GM12892 (cell line): ENCODE results near the gene TRIP4.
"Not testable (repeated sequence)": the region's sequence is repeated elsewhere in the genome, so short reads cannot be mapped to it uniquely, and the experiment has no call there.

Experiments
- DNase-seq: peaks from one replicate; pipeline ENCODE4 v3.0.0; 2011; ENCODE audit not compliant: insufficient read length
- FAIRE-seq: peaks from 2 replicates; lab custom pipeline; 2011; peaks lifted over from hg19 to GRCh38; lab: Jason Lieb, UNC
- POLR2A ChIP-seq: IDR thresholded peaks from 2 replicates; pipeline ENCODE4 v1.6.1; 2011; ENCODE audit warnings: low read depth, low read length, control low read depth
- POLR2AphosphoS5 ChIP-seq: IDR thresholded peaks from 2 replicates; pipeline ENCODE4 v1.6.1; 2011; ENCODE audit warnings: low read depth, low read length, control low read depth
- TAF1 ChIP-seq: IDR thresholded peaks from 2 replicates; pipeline ENCODE4 v1.6.1; 2011; ENCODE audit warnings: low read depth, mild to moderate bottlenecking, control low read depth, low read length, borderline replicate concordance

Gene TRIP4

DNA sequence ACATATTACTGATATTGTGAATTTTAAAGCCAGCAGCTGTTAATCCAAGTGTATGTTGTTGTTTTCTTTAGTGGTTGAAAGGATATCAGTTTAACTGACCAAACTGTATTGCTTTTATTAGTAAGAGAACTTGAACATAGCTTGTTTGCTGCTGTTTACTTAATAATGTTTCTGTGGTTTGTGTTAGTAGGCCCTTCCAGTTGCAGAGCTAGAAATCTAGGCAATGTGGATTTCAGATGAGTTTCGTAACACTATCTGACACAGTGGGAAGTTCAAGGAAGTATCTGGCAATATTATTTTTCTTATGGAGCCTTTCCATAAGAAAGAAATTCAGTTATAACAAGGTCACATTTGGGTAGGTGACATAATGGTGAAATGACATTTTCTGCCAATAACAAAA is 91.2 kb downstream of the TRIP4 start:
- FAIRE-seq (no peak), DNase-seq (no peak)
- TF ChIP-seq POLR2AphosphoS5 (no peak), TAF1 (no peak), POLR2A (no peak)

DNA sequence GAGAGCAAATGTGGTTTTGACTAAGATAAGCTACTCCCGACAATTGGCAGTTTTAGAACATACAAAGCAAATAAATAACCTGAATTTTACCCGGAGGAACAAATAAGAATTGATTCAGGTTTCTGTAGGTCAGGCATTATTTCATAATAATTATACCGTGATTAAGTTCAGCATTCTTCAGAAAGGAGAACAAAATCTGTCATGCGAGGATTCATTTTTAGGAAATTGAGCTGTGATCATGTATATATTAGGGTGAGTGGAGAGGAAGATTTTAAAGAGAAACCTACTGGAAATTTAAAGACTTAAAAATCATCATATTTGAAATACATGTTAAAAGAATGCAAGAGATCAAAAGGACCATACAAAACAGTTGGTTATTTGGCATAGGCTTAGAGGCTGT is 93.3 kb downstream of the TRIP4 start:
- FAIRE-seq (no peak), DNase-seq (no peak)
- TF ChIP-seq POLR2A = no peak
- no peak for TF ChIP-seq POLR2AphosphoS5
- TF ChIP-seq TAF1 = no peak

- TF ChIP-seq POLR2AphosphoS5 (no peak), TAF1 (no peak), POLR2A (no peak)
- no peak for FAIRE-seq
- DNase-seq = no peak
Observed at GRCh38 chr15:64483749-64484148, 96.1 kb downstream of the TRIP4 start.

- FAIRE-seq (no peak), DNase-seq (no peak)
- TF ChIP-seq POLR2A = no peak
- TF ChIP-seq POLR2AphosphoS5 = no peak
- no peak for TF ChIP-seq TAF1
Observed at GRCh38 chr15:64485796-64486195, 98.2 kb downstream of the TRIP4 start.

- FAIRE-seq = no peak
- no peak for TF ChIP-seq TAF1
- no peak for TF ChIP-seq POLR2AphosphoS5
- TF ChIP-seq POLR2A = no peak
- DNase-seq = no peak
Observed at GRCh38 chr15:64490598-64491259, 103.1 kb downstream of the TRIP4 start.

DNA sequence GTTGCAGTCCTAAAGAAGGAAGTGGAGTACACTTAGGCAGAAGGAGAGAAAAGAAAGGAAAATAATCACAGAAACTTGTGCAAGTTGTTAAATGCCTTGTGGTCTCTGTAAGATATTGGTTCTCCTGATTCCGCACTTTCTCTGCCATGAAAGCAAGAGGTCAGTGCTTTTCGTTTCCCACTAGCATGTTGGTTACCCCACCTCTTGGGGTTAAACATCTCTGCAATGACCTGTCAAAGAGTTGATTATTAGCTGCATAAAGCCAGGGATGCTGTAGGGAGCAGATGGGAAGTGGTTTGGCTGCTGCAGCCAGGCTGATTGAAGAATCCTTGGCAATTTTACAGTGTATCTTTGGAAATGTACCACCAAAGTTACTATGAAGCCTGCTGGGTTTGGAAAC is 106.0 kb downstream of the TRIP4 start:
- no peak for DNase-seq
- no peak for FAIRE-seq
- no peak for TF ChIP-seq POLR2A
- TF ChIP-seq TAF1 = no peak
- no peak for TF ChIP-seq POLR2AphosphoS5

GRCh38 chr15:64495968-64496367 is 108.3 kb downstream of the TRIP4 start:
- not testable (repeated sequence) for DNase-seq, FAIRE-seq

- no peak for FAIRE-seq
- no peak for DNase-seq
- TF ChIP-seq POLR2A (no peak), POLR2AphosphoS5 (no peak), TAF1 (no peak)
Observed at GRCh38 chr15:64500695-64501395, 113.2 kb downstream of the TRIP4 start.

DNA sequence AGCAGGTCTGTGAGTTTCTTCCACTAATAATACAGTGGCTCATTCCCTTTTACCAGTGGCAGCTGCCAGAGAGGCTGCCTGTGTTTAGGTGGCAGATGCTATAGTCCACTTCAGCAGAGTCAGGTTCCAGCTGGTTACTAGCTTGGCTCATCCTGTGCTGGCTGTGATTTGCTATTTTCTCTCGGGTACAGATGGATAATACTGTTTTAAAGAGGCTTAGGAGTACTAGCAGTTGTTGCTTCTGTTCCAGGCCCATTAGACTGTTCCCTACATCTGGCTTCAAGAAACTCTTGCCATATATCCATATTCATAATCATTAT is 113.7 kb downstream of the TRIP4 start:
- FAIRE-seq = no peak
- no peak for DNase-seq
- TF ChIP-seq TAF1 (no peak), POLR2AphosphoS5 (no peak), POLR2A (no peak)

- TF ChIP-seq POLR2AphosphoS5 (no peak), POLR2A (no peak), TAF1 (no peak)
- FAIRE-seq (no peak), DNase-seq (no peak)
Observed at GRCh38 chr15:64502151-64502550, 114.5 kb downstream of the TRIP4 start.

DNA sequence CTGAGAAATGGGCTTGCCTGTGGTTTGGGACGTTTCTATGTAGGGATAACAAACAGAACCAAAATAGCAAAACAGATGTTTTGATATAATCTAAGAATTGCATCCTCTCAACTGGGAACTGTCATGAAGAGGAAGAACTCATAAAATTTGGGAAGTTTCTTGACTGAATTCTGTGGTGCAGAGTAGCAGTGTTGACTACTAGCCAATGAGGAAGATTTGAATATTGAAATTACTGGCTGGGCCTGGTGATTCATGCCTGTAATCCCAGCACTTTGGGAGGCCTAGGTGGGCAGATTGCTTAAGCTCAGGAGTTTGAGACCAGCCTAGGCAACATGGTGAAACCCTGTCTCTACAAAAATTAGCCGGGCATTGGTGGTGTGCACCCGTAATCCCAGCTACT is 114.9 kb downstream of the TRIP4 start:
- no peak for FAIRE-seq
- no peak for DNase-seq
- no peak for TF ChIP-seq POLR2AphosphoS5
- TF ChIP-seq POLR2A = no peak
- no peak for TF ChIP-seq TAF1

- DNase-seq (no peak), FAIRE-seq (no peak)
- TF ChIP-seq POLR2A (no peak), POLR2AphosphoS5 (no peak), TAF1 (no peak)
Observed at GRCh38 chr15:64503197-64503596, 115.6 kb downstream of the TRIP4 start.
